ENCODE measurements around the gene RFNG.

GRCh38 chr17:82023447-82024241 is 28.0 kb downstream of the RFNG start:
- TF ChIP-seq, protein P1, sequence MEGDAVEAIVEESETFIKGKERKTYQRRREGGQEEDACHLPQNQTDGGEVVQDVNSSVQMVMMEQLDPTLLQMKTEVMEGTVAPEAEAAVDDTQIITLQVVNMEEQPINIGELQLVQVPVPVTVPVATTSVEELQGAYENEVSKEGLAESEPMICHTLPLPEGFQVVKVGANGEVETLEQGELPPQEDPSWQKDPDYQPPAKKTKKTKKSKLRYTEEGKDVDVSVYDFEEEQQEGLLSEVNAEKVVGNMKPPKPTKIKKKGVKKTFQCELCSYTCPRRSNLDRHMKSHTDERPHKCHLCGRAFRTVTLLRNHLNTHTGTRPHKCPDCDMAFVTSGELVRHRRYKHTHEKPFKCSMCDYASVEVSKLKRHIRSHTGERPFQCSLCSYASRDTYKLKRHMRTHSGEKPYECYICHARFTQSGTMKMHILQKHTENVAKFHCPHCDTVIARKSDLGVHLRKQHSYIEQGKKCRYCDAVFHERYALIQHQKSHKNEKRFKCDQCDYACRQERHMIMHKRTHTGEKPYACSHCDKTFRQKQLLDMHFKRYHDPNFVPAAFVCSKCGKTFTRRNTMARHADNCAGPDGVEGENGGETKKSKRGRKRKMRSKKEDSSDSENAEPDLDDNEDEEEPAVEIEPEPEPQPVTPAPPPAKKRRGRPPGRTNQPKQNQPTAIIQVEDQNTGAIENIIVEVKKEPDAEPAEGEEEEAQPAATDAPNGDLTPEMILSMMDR (IDR thresholded peaks at IDR 0.05) = no peak
- TF ChIP-seq TCF7L2 (IDR thresholded peaks at IDR 0.05; ENCODE audit: low read depth, low read length) (no peak), POLR2AphosphoS5 (IDR thresholded peaks at IDR 0.05; ENCODE audit: low read depth, low read length) (no peak), SIN3A (IDR thresholded peaks at IDR 0.05; ENCODE audit: borderline replicate concordance, insufficient read depth, low read depth, low read length) (no peak; the same call in 1 of the 2 replicates), REST (IDR thresholded peaks at IDR 0.05; ENCODE audit: insufficient read depth in 1 of 2, low read depth in 2 of 2, low read length in 1 of 2) (no peak)

Data from Panc1 (cell line).